ENCODE measurements around the gene HORMAD2. TPM values are rescaled to one million over a fixed set of nuclear protein-coding genes. Genes with fewer than 3 reads are reported as not detected.
"Not testable (repeated sequence)": the region's sequence is repeated elsewhere in the genome, so short reads cannot be mapped to it uniquely, and the experiment has no call there.

The HORMAD2 gene
- polyA plus RNA-seq, 1 experiment = not detected

DNA sequence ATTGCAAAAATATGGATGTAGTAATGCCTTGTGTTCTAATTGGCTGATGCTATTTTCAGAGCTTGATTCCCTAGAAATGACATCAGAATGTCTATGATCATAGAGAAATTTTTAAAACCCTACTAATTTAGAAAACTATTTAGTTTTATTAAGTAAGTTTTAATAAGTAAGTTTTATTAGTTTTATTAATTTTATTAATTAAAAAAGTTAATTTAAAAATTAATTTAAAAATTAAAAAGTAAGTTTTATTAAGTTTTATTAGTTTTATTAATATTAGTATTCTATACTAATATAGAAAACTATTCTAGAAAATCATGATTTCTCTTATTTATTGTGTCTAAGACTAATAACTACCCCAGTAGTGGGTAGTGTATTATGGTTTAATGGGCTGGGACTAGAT, 8.2 kb downstream of the HORMAD2 start:
- 0 out of 2 replicates have a peak, but pooled peaks cover 3% of the 10 kb centered on the region for H3K27me3 ChIP-seq (ENCODE audit: control insufficient read depth, insufficient read depth, low read length)
- no peaks in the 10 kb centered on the region for H3K36me3 ChIP-seq (ENCODE audit: control insufficient read depth, insufficient read depth, low read length)
- DNase-seq (ENCODE audit: low read depth) = no peak
- TF ChIP-seq, protein P1, sequence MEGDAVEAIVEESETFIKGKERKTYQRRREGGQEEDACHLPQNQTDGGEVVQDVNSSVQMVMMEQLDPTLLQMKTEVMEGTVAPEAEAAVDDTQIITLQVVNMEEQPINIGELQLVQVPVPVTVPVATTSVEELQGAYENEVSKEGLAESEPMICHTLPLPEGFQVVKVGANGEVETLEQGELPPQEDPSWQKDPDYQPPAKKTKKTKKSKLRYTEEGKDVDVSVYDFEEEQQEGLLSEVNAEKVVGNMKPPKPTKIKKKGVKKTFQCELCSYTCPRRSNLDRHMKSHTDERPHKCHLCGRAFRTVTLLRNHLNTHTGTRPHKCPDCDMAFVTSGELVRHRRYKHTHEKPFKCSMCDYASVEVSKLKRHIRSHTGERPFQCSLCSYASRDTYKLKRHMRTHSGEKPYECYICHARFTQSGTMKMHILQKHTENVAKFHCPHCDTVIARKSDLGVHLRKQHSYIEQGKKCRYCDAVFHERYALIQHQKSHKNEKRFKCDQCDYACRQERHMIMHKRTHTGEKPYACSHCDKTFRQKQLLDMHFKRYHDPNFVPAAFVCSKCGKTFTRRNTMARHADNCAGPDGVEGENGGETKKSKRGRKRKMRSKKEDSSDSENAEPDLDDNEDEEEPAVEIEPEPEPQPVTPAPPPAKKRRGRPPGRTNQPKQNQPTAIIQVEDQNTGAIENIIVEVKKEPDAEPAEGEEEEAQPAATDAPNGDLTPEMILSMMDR (IDR thresholded peaks at IDR 0.05; ENCODE audit: insufficient read depth, low read depth, low read length) = no peak
- ChIA-PET CTCF (interaction anchor here (0.5 to 2.3 kb wide), 43 partner anchors 8 to 690 kb away, joined by 3 to 27 read pairs (median 4); partner anchors contain the start of genes HORMAD2, UQCR10 and ZMAT5), POLR2A (no interaction called here)
- H3K4me3 ChIP-seq (ENCODE audit: low read depth, low read length) = no peak overlapping the region

DNA sequence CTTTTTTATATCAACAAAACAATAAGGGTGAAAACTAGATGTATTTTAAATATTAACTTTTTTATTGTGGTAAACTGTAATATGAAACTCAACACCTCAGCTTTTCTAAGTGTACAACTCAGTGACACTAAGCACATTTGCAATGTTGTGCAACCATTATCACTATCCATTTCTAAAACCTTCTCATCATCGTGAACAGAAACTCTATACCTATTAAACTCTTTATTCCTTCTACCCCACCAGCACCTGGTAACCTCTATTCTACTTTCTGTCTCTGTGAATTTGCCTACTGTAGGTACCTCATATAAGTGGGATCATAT, 9.4 kb downstream of the HORMAD2 start:
- ChIA-PET POLR2A (no interaction called here), CTCF (interaction anchor here (1.2 to 2.3 kb wide), 18 partner anchors 9 to 503 kb away, joined by 3 to 27 read pairs (median 5); partner anchors contain the start of genes UQCR10 and ZMAT5)
- no peaks in the 10 kb centered on the region for H3K27me3 ChIP-seq (ENCODE audit: control insufficient read depth, insufficient read depth, low read length)
- H3K36me3 ChIP-seq (ENCODE audit: control insufficient read depth, insufficient read depth, low read length) = no peaks in the 10 kb centered on the region
- TF ChIP-seq, protein P1 (IDR thresholded peaks at IDR 0.05; ENCODE audit: insufficient read depth, low read depth, low read length) = no peak
- DNase-seq (ENCODE audit: low read depth) = no peak
- H3K4me3 ChIP-seq (ENCODE audit: low read depth, low read length) = no peak overlapping the region

DNA sequence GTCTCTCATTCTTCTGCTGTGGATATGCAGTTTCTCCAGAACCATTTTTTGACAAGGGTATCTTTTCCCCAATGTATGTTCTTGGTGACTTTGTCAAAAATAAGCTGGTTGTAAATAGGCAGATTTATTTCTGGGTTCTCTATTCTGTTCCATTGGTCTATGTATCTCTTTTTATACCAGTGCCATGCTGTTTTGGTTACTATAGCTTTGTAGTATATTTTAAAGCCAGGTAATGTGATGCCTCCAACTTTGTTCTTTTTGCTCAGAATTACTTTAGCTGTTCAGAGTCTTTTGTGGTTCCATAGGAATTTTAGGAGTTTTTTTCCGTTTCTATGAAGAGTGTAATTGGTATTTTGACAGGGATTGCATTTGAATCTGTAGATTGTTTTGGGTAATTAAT, 12.4 kb downstream of the HORMAD2 start:
- Histone ChIP-seq H3K27me3 (ENCODE audit: control insufficient read depth, insufficient read depth, low read length) (no peaks in the 10 kb centered on the region), H3K4me3 (ENCODE audit: low read depth, low read length) (no peak overlapping the region), H3K36me3 (ENCODE audit: control insufficient read depth, insufficient read depth, low read length) (no peaks in the 10 kb centered on the region)
- ChIA-PET POLR2A (no interaction called here), CTCF (interaction anchor here (0.8 to 1.6 kb wide), 2 partner anchors 104 to 163 kb away, joined by 3 read pairs; no protein-coding TSS in a partner anchor)
- TF ChIP-seq, protein P1 (IDR thresholded peaks at IDR 0.05; ENCODE audit: insufficient read depth, low read depth, low read length) = no peak
- DNase-seq (ENCODE audit: low read depth) = no peak

DNA sequence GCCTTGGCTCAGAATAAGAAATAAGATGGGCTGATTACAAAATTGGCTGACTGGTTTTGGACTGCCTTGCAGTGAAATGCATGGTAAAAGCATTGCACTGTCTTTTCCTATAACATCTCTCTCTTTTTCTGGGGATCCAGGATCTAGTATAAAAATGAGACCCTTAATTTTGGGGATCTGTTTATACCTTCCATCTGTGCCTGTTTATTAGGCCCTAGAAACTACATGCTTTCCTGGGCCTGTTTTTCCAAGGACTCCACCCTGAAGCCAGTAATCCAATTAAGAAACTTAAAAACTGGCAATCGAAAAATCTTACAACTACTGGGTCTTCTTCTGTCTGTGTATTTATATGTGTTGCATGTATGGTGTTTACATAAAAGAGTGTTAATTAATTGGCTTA, 14.5 kb downstream of the HORMAD2 start:
- DNase-seq (ENCODE audit: low read depth) = no peak
- CTCF ChIA-PET = no interaction called here
- POLR2A ChIA-PET = no interaction called here
- TF ChIP-seq, protein P1 (IDR thresholded peaks at IDR 0.05; ENCODE audit: insufficient read depth, low read depth, low read length) = no peak
- H3K4me3 ChIP-seq (ENCODE audit: low read depth, low read length) = no peak overlapping the region
- H3K27me3 ChIP-seq (ENCODE audit: control insufficient read depth, insufficient read depth, low read length) = no peaks in the 10 kb centered on the region
- no peaks in the 10 kb centered on the region for H3K36me3 ChIP-seq (ENCODE audit: control insufficient read depth, insufficient read depth, low read length)

DNA sequence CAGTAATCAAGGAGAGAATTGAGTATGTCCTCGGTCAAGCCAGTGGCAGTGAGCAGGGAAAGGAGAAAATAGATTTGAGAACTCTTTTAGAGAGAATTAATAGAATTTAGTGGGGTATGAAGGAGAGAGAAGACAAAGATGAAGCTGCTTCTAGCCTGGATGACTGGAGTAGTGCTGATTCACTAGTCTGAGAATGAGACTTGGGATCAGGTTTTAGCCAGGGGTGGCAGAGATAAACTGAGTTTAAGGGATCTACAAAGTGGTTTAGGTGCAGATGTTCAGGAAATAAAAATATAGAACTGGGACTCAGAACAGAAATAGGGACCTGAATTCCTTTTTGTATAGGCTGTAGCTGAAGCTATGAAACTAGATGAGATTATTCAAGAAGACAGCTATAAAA, 17.6 kb downstream of the HORMAD2 start:
- ChIA-PET CTCF (interaction anchor here (1.0 to 1.8 kb wide), 3 partner anchors 9 to 158 kb away, joined by 3 to 9 read pairs (median 8); no protein-coding TSS in a partner anchor), POLR2A (interaction anchor here (0.6 kb wide), 1 partner anchor 331 kb away, joined by 3 read pairs; the partner anchor contains the start of genes UQCR10 and ZMAT5)
- Histone ChIP-seq H3K27me3 (ENCODE audit: control insufficient read depth, insufficient read depth, low read length) (no peaks in the 10 kb centered on the region), H3K4me3 (ENCODE audit: low read depth, low read length) (no peak overlapping the region), H3K36me3 (ENCODE audit: control insufficient read depth, insufficient read depth, low read length) (no peaks in the 10 kb centered on the region)
- TF ChIP-seq, protein P1 (IDR thresholded peaks at IDR 0.05; ENCODE audit: insufficient read depth, low read depth, low read length) = no peak
- DNase-seq (ENCODE audit: low read depth) = no peak

DNA sequence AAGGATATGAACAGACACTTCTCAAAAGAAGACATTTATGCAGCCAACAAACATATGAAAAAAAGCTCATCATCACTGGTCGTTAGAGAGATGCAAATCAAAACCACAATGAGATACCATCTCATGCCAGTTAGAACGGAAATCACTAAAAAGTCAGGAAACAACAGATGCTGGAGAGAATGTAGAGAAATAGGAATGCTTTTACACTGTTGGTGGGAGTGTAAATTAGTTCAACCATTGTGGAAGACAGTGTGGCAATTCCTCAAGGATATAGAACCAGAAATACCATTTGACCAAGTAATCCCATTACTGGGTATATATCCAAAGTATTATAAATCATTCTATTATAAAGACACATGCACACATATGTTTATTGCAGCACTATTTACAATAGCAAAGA, 20.5 kb downstream of the HORMAD2 start:
- CTCF ChIA-PET = interaction anchor here (1.0 to 2.5 kb wide), 3 partner anchors 7 to 384 kb away, joined by 3 to 9 read pairs (median 6); no protein-coding TSS in a partner anchor
- DNase-seq (ENCODE audit: low read depth); POLR2A ChIA-PET; H3K36me3 ChIP-seq (ENCODE audit: control insufficient read depth, insufficient read depth, low read length); H3K27me3 ChIP-seq (ENCODE audit: control insufficient read depth, insufficient read depth, low read length); H3K4me3 ChIP-seq (ENCODE audit: low read depth, low read length): not testable (repeated sequence)
